Urinary bladder (tissue), 4 donors: Measurements from ENCODE around the gene TRIM32. TPM values are rescaled to one million over a fixed set of nuclear protein-coding genes. Genes with fewer than 3 reads are reported as not detected.
"Not testable (repeated sequence)": the region's sequence is repeated elsewhere in the genome, so short reads cannot be mapped to it uniquely, and the experiment has no call there.

Experiments
- DNase-seq: peaks from one replicate; pipeline ENCODE4 v3.0.0-alpha.2; 2015; ENCODE audit errors: extremely low spot score
- H3K27ac ChIP-seq: one replicate; pipeline ENCODE4 v1.5.1; 2013; ENCODE audit warnings: low read depth, mild to moderate bottlenecking, moderate library complexity
- H3K36me3 ChIP-seq: one replicate; pipeline ENCODE4 v1.6.1; 2013; ENCODE audit warnings: mild to moderate bottlenecking, moderate library complexity; ENCODE audit not compliant: insufficient read depth
- H3K4me1 ChIP-seq: one replicate; pipeline ENCODE4 v1.6.1; 2013; ENCODE audit warnings: mild to moderate bottlenecking, moderate library complexity; ENCODE audit not compliant: insufficient read depth
- H3K4me3 ChIP-seq: one replicate; pipeline ENCODE4 v1.5.1; 2013; ENCODE audit warnings: low read depth, low read length
- WGBS: extraction: QIAGEN DNeasy Blood & Tissue Kit; methylation state at CpG from one replicate; pipeline ENCODE4 v1.1.7; 2013; 5-methylcytosine and 5-hydroxymethylcytosine counted together
- polyA plus RNA-seq: library from polyadenylated mRNA; stranded (reverse); fragments of 200-250 nt; gene quantifications from one replicate; pipeline ENCODE4 v1.2.3, GENCODE V29; 2013
- total RNA-seq: library from RNA; depleted of rRNA; stranded (reverse); fragments of >200 nt; gene quantifications from one replicate; pipeline ENCODE4 v1.2.3, GENCODE V29; 2014
- donor health status: healthy with polysubstance abuse.
- donor health status: healthy.

TRIM32 gene
- total and polyA plus RNA-seq, 2 donors, result 10.3 to 15.8 TPM

DNA sequence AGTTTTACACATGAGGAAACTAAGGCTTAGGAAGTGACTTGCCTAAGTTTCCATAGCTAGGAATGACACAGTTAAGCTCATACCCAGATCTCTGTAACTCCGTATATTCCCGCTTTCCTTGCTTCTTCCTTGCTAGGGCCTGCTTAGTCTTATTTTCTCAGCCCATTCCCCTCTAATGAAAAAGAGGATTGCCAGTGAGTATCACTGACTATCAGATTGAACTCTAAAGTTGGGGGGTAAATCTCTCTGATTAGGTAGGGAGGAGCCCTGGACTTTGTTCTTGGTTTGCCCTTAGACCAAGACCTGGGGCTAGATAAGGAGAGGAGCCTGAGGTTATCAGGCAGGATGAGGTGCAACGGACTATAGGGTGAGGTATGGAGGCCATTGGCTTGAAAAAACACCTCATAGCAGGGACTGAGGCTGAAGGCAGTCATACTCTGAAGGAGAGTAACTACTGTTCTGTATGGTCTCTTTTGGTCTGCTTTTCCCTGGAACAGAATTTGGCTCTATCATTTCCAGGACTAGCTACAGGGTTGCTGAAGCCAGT, 2.5 kb downstream of the TRIM32 start:
- H3K4me1 ChIP-seq, result peaks cover 5% of the 10 kb centered on the region
- no peak overlapping the region for H3K4me3 ChIP-seq
- H3K27ac ChIP-seq, result no peak overlapping the region
- DNase-seq, result no peak
- WGBS, result 96% methylated on average over 3 of the region's 3 CpGs
- H3K36me3 ChIP-seq, result peaks cover 2% of the 10 kb centered on the region

DNA sequence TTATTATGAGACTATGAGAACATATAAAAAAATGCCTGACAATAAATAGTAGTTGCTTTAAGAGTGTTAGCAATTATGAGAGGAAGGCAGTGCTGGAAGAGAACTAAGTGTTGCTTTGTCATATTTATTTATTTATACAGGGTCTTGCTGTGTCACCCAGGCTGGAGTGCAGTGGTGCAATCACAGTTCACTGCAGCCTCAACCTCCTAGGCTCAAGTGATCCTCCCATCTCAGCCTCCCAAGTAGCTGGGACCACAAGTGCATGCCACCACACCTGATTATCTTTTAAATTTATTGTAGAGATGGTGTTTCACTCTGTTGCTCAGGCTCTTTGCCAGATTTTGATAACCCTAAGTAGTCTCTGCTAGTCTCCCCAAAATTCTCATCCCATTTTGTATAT, 3.7 kb downstream of the TRIM32 start:
- DNase-seq, H3K4me3 ChIP-seq, H3K36me3 ChIP-seq, H3K4me1 ChIP-seq, H3K27ac ChIP-seq: not testable (repeated sequence)

DNA sequence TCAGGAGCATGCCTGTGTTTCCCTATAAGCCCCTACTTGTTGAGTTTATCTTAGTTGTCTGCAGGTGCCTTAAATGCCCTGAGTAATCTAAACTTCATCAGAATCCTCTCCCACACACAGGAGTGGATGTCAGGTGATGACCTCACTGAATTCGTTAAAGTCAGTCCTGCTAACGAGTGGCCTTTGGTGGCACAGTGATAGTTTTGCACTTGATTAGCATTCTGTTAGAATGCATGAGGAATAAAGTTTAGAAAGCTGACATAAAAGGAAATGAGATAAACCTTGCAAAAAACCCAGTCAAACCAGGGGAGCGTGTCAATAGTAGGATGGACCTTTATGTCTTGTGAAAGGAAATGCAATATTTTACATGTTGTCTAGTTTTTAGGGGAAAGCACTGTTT, 4.5 kb downstream of the TRIM32 start:
- Histone ChIP-seq H3K4me3 (no peak overlapping the region), H3K4me1 (peaks cover 5% of the 10 kb centered on the region), H3K36me3 (peaks cover 2% of the 10 kb centered on the region), H3K27ac (no peak overlapping the region)
- no peak for DNase-seq
- 83% methylated on average over 3 of the region's 3 CpGs for WGBS

DNA sequence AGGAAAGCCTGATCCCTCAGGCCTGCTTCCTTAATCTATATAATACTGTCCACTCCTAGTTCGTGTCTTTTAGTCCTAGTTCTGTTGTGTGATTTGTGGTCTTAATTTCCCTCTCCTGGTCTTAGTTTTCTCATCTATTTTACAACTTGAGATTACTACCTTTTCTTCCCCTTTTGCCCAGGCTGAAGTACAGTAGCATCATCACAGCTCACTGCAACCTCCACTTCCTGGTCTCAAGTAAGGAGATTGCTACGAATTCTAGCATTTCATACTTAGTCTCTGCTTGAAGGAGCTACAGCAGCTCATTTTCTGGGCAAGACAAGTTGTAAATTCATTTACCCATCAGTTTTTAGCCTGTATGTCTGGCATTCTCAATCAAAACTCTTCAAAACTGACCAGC, 5.5 kb downstream of the TRIM32 start:
- peaks cover 5% of the 10 kb centered on the region for H3K4me1 ChIP-seq

DNA sequence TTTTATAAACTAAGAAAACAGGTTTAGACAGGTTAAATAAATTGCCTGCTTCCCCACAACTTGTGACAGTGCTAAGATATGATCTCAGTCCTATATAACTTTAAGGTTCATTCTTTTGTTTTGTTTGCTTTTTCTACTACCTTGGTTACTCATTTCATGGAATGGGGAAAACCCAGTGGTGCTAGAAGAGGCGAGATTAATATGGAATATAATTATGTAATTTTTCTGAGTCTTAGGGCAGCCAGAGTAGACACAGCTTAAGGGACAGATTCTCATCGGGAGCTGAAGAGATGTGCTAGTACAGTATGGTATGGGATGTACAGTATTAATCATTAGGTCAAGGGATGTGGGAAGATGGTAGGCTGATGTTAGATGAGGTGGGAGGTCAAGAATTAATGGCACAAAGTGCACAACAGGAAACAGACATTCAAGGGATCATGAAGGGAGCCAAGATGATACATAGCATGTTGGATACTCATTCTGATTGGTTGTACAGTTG, 6.2 kb downstream of the TRIM32 start:
- Histone ChIP-seq H3K4me3 (no peak overlapping the region), H3K27ac (no peak overlapping the region), H3K36me3 (peaks cover 5% of the 10 kb centered on the region), H3K4me1 (peaks cover 5% of the 10 kb centered on the region)
- DNase-seq, result peak; percentile 37
- WGBS, result 71% methylated on average over 2 of the region's 2 CpGs

More for the DNA sequence above, 5.5 kb downstream of the TRIM32 start:
- Histone ChIP-seq H3K4me3 (no peak overlapping the region), H3K27ac (no peak overlapping the region), H3K36me3 (peaks cover 2% of the 10 kb centered on the region)
- no peak for DNase-seq
- whole genome bisulfite sequencing, result 66% methylated on average over 2 of the region's 2 CpGs

DNA sequence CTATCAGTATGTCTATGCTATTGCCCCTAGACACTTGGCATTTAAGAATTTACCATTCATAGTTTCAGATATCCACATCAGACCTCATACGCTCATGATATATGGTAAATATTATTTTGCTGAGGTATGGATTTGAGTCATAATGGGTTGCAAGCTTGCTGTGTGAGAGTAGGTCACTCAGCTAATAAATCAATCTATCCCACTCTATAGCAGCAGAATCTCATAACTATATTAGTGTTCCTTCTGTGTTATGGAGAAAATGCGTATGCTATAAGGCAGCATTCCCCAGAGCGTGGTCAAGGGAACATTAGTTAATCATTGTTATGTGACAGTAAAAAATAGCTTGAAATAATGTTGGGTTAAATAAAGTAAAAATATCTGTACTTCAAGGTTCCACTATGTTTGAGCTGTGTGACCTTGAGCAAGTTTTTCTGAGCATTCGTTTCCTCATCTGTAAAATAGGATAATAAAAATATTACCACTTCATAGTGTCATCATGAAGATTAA, 7.7 kb downstream of the TRIM32 start:
- DNase-seq, result no peak
- Histone ChIP-seq H3K27ac (no peak overlapping the region), H3K36me3 (peaks cover 8% of the 10 kb centered on the region), H3K4me1 (peaks cover 5% of the 10 kb centered on the region), H3K4me3 (no peak overlapping the region)
- WGBS, result 84% methylated on average over 4 of the region's 4 CpGs

DNA sequence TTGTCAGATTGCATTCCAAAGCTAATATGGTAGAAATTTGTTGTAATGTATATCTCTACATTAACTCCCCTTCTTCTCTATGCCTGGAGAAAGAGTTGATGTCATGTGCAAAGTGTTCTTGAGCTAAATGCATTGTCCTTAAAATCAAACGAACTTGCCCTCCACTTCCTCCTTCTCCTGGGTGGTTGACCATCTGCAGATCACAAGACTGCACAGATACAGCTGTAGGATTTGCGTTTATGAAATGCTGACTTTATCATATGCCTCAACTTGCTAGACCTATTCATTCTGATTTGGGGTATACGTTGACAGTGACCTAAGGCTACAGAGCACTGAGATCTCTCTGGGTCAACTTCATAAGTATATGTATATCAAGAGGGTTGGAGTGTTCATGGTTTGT, 8.3 kb downstream of the TRIM32 start:
- Histone ChIP-seq H3K36me3 (peaks cover 8% of the 10 kb centered on the region), H3K27ac (no peak overlapping the region), H3K4me1 (peaks cover 5% of the 10 kb centered on the region), H3K4me3 (no peak overlapping the region)
- no peak for DNase-seq
- WGBS, result 63% methylated on average over 3 of the region's 3 CpGs

DNA sequence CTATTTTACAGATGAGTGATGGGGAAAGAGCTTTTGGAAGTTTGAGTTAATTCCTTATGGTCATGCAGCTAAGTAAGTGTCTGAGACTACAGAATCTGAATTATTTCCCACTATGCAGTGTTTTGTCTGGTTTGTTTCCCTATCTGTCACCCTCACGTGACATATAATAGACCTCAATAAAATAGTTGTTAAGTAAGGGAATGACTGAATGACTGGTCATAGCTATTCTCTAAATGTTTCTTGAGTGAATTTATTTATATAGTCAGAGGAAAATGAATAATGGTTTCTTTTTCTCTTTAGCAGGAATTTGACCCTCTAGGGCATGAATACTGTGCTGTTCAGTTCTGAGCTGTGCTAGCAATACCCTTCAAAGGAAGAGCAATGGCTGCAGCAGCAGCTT, 10.3 kb downstream of the TRIM32 start:
- WGBS, result 88% methylated on average over 1 of the region's 1 CpG
- no peak overlapping the region for H3K4me3 ChIP-seq
- H3K36me3 ChIP-seq, result peaks cover 6% of the 10 kb centered on the region
- H3K27ac ChIP-seq, result no peak overlapping the region
- DNase-seq, result no peak
- H3K4me1 ChIP-seq, result peaks cover 5% of the 10 kb centered on the region

DNA sequence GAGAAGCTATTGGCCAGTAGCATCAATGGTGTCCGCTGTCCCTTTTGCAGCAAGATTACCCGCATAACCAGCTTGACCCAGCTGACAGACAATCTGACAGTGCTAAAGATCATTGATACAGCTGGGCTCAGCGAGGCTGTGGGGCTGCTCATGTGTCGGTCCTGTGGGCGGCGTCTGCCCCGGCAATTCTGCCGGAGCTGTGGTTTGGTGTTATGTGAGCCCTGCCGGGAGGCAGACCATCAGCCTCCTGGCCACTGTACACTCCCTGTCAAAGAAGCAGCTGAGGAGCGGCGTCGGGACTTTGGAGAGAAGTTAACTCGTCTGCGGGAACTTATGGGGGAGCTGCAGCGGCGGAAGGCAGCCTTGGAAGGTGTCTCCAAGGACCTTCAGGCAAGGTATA, 10.8 kb downstream of the TRIM32 start:
- no peak for DNase-seq
- Histone ChIP-seq H3K4me1 (peaks cover 5% of the 10 kb centered on the region), H3K4me3 (no peak overlapping the region), H3K36me3 (peaks cover 6% of the 10 kb centered on the region), H3K27ac (no peak overlapping the region)
- 95% methylated on average over 16 of the region's 16 CpGs for WGBS

DNA sequence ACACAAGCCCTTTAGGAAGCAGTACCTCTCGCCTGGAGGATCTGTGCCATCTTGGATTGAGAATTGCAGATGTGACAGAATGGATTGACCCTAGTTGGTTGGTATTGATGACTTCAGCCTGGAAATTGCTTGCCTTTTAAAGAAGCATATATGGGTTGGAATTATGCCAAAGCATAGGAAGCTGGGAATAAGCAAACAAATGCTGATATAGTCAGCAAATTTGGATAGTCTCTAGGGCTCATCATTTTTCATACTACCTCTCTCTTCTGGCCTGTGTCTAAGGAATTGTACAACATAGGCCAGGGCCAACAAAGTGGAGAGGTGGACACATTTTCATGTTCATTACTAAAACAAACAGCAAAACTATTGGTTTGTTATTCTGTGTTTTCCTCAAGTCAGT, 13.2 kb downstream of the TRIM32 start:
- Histone ChIP-seq H3K36me3 (peaks cover 6% of the 10 kb centered on the region), H3K4me1 (no peaks in the 10 kb centered on the region), H3K4me3 (no peak overlapping the region), H3K27ac (no peak overlapping the region)
- 96% methylated on average over 1 of the region's 1 CpG for WGBS
- no peak for DNase-seq

DNA sequence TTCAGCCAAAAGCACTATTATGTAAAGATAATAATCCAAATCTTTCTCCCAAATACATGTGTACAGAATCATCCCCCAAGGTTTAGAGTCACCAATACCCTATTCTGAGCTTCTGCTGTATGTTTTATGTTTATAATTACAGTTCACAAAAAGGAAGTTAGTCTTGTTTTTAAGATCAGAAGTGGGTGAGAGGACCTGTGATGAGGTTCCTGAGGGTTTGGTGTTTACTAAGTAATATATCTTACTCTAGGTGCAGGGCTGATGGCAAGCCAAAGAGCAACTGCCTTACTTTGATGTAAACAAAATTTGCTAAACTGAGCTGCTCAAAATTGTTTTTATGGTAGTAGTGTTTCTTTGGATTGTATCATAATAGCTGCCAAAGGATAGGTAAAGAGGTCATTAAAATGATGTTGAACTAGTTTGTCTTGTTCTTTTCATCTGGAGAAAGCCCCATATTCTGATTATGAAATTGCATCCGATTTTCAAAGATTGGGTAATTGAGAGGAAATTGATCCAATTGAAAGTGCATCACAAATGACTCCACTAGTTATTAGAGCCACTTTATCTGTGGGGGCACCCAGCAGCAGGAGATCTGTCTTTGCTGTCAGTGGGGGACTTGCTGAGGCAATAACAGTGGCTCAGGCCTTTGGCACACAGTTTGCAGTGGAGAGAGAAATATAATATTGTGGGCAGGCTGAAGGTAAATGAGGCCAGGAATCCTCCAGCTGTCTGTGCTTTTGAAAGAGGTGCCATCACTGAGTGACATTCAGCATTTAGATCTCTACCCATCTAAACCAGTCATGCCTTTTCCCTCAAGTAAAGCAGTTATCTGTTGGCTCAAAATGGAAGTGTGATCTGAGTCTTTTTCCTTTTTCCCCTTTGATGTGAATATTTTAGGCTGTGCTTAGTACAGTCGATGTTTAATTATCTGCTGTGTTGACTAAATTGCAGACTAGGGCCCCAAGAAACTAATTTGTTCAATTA, 14.1 kb downstream of the TRIM32 start:
- Histone ChIP-seq H3K4me3 (no peak overlapping the region), H3K27ac (no peak overlapping the region), H3K4me1 (no peaks in the 10 kb centered on the region), H3K36me3 (peaks cover 6% of the 10 kb centered on the region)
- 84% methylated on average over 2 of the region's 2 CpGs for WGBS
- DNase-seq, result no peak

DNA sequence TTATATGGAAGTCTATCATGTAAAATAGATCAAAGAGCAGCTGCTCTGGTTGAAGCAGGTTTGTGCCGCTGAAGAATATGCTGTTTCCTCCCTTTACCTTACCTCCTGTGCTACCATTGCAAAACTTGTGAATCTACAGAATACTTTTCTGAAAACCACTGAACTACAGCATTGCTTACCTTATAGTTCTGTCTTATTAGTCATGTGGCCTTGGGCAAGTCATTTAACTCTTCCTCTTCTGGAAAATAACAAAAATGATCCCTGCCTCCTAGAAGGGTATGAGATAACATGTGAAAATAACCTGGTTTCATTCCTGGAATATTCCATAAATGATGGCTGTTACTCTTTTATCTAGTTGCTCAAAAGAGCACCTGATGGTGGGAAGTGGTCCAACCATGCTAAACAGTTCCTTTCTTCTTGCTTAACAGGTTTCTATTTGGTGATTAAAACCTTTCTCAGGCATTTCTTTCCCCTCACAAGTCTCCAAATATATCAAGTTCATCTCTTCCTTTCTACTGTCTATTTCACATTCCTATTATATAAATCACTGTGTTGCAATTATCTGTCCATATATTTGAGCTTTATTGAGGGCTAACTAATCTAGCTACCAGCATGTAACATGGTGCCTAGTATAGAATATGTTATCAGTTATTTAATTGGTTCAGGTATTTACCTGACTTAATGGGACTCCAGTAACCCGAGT, 15.0 kb downstream of the TRIM32 start:
- Histone ChIP-seq H3K4me3 (no peak overlapping the region), H3K36me3 (peaks cover 6% of the 10 kb centered on the region), H3K27ac (no peak overlapping the region), H3K4me1 (no peaks in the 10 kb centered on the region)
- 72% methylated on average over 2 of the region's 2 CpGs for WGBS
- DNase-seq, result no peak

DNA sequence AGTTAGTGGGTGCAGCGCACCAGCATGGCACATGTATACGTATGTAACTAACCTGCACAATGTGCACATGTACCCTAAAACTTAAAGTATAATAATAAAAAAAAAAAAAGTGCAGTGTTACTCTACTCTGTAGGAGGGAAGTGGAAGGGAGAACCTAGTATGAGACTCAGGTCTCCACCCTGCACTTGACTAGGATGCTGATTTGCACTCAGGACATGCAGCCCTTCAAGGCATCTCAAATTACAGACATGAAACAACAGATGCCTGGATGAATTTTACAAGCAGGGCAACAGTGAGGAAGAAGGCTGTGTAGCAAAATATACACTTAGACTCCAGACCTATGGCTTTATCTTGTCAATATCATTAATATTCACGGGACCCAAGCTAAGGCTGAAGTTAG, 16.5 kb downstream of the TRIM32 start:
- Histone ChIP-seq H3K36me3 (peaks cover under 1% of the 10 kb centered on the region), H3K27ac (no peak overlapping the region), H3K4me3 (no peak overlapping the region), H3K4me1 (no peaks in the 10 kb centered on the region)
- 88% methylated on average over 3 of the region's 3 CpGs for WGBS
- DNase-seq, result no peak
